SHP77 (cell line): Measurements from ENCODE around the gene ALOX5.

Source experiments
- DNase-seq, 2 experiments: peaks; one replicate each; lab custom pipeline; 2025; lab: John Stamatoyannopoulos, UW

Gene ALOX5

DNA sequence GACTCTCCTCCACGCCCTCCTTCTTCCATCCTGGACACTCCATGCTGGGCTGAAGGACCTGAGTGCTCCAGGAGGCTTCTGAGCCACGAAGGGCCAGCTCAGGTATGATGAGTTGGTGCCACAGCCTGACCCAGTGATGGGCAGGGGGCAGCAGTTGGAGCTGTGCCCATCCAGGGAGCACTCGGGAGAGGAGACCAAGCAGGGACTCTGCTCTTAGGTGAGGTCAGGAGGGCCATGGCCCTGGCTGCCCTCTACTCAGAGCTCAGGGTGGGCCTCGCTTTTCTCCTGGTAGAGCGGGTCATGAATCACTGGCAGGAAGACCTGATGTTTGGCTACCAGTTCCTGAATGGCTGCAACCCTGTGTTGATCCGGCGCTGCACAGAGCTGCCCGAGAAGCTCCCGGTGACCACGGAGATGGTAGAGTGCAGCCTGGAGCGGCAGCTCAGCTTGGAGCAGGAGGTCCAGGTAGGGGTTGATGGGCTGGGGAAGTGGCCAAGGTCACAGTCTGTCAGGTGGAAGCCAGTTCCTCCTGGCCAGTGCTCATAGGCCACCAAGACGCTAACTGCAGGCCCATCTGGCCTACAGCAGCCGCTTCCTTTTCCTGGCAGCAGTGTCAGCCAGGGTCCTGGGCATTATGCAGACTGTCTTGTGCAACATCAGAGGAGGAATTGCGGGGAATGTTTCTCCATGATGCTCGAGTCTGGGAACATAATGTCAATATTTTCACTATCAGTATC is 50.8 kb downstream of the ALOX5 start:
- DNase-seq, result no peak

DNA sequence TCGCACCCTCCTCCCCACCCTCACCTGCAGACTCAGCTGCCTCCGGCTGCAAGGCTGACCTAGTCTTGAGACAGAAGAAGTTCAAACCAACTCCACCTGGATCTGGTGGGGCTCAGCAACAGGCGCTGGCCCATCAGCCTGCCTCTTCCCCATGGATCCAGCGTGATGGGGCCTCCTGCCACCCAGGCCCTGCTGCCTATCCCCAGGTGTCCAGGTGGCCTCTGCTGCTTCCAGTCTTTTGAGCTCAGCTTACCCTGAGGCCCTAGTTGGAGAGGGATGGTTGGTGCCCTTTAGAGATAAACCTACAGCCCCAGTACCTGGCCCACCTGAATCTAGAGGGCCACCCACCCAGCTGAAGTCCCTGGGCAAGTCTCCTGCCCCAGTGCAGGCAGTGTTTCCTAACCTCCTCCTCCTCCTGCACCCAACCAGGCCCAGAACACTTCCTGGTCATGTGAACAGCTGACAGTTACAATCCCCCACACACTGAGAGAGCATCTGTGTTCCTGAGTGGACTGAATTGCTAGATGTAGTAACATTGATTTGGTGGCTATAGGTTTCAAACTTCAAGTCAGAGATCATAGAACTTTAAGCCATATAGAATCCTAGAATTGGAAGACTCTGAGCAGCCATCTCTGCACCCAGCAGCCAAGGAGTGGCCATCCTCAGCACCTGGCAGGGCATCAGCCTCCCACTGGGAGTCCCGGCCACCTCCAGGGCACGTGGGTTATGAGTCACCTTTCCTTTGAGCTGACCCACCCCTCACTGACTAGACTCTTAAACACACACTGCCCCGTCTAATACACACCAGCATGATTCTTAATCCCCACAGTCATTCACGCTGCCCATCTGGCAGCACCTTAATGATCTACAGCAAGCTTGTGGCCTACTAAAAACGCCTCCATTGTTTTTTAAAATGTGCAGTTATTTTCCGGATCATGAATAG is 51.9 kb downstream of the ALOX5 start:
- DNase-seq, result no peak

DNA sequence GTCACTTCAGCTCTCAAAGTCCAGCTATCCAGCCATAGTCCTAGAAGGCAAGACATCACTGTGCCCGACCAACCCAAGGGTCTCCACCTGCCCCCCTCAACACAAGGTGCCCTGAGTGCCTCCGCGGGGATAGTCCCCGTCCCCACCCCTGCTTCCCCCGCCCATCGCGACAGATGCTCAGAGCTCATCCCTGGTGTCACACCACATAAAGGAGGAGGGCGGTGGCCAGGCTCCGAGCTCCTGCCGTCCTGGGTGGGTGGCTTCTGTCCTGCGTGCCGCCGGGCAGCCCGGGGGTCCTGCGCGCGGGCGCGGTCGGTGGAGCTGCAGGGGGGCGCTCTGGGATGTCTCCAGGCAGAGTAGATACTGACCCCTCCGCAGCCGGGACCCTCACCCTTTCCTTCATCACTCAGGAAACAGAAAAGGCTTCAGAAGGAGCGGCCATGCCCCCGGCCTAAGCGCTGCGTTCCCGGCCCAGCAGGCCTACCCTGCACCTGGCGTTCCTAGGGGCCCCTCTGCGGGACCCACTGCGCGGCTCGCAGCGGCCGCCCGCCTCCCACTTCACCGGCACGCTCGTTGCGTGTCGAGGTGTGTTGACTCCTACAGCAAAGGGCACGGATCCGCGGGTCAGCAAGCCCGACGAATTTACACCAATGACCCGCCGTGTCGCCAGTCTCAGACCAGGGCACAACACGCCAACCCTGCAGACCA is 53.4 kb downstream of the ALOX5 start:
- DNase-seq, result no peak

DNA sequence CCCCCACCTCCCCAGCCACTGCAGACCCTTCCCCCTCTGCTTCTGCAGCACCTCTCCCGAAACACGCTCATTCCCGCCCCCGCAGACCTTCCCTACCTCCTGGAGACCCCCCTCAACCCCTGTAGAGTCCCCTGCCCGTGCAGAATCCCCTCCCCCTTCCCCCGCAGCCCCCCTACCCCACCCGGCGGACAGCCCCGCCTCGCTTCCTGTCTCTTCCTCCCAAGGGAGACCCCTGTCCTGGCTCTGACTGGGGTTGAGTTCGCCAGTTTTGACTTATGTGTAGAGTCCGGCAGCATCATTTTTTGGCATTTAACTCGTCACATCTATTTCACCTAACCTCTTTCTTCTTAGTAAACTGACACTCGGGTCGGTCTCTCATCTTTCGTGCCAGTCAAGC is 54.0 kb downstream of the ALOX5 start:
- DNase-seq, result no peak

DNA sequence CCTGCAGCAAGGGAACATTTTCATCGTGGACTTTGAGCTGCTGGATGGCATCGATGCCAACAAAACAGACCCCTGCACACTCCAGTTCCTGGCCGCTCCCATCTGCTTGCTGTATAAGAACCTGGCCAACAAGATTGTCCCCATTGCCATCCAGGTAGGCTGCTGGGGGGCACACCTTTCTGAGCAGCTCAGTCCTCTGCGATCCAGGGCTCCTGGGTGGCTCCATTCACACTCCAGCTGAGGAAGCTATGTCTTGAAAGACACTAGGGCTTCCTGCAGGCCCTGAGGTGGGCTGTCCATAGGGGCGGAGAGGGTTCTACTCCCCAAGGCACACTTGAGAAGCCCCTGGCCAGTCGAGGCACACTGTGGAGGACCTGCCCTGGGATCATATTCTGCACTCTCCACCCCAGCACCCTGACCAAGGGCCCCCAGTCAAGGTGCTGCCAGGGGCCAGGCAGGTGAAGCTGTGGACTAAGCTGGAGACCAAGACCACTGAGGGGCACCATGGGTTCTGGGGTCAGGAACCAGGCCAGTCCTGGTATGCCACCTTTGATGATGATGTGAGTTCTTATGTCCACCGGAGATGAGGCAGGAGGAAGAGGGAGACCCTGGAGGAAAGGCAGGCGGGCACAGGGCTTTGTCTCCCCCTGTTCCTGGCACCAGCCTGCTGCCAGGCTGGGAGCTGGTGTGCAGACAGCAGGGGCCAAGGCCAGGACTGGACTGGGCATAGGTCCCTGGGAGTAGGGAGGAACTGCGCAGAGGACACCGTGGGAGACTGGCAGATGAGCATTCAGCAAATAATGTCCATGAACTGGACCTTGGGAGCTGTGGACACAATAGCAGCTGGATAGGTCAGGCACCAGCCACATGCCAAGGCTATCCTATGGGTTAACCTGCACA is 54.8 kb downstream of the ALOX5 start:
- no peak for DNase-seq

DNA sequence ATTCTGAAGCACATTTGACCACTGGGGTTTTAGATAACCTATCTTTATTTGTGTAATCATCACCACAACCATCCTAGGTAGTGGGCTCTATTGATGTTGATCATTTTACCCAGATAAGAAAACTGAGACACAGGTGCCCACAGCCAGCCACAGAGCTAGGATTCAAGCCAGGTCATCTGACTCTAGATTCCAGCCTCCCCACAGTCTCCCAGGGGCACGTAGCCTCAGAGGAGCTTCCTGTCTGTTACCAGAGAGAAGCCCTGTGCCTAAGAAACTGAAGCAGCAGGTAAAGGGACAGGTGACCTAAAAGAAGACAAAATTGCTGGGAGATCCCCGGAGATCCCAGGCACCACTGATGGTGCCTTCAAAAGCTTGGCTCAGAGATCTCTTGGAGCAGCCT is 55.8 kb downstream of the ALOX5 start:
- DNase-seq, result no peak

DNA sequence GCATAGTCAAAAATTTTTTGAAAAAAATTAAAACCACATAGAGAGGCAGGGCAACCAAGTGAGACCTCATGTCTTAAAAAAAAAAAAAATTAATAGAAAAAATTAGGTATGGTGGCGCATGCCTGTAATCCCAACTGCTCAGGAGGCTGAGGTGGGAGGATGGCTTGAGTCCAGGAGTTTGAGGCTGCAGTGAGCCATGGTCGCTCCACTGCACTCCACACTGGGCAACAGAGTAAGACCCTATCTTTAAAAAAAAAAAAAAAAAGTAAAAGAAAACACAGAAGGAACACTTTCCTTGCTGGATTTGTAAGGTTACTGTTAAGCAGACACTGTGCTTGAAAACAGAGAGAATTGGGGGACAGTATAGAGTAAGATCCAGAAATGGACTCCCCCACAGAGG is 58.1 kb downstream of the ALOX5 start:
- no peak for DNase-seq

DNA sequence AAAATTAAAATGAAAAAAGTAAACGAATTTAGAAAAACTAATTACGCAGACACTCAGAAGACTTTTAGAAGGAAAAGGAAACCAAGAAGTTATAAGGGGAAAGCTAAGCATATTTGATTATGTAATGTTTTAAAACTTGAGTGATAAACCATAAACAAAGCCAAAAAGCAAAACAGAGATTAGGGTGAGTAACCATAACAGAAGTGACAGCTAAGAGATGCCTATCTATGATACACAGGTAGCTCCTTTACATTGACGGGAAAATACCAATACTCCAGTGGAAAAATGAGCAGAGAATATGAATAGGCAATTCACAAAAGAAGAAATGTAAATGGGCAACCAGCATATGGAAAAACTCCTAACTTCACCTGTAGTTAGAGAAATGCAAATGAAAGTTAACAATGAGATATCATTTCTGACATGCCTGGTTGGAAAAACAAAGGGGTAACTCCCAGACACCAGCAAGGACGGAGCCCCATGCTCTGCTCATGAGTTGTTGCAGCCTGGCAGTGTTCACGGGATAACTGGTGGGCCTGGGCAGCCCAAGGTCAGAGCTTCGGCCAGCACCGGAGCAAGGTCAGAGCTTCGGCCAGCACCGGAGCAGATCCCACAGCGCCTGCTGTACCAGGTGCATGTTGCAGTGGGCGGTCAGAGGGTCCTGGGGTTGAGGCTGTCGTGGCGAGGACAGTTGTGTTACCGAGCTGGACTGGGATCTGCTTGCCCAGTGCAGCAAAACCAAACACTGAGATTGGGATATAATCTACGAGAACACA is 58.9 kb downstream of the ALOX5 start:
- no peak for DNase-seq

DNA sequence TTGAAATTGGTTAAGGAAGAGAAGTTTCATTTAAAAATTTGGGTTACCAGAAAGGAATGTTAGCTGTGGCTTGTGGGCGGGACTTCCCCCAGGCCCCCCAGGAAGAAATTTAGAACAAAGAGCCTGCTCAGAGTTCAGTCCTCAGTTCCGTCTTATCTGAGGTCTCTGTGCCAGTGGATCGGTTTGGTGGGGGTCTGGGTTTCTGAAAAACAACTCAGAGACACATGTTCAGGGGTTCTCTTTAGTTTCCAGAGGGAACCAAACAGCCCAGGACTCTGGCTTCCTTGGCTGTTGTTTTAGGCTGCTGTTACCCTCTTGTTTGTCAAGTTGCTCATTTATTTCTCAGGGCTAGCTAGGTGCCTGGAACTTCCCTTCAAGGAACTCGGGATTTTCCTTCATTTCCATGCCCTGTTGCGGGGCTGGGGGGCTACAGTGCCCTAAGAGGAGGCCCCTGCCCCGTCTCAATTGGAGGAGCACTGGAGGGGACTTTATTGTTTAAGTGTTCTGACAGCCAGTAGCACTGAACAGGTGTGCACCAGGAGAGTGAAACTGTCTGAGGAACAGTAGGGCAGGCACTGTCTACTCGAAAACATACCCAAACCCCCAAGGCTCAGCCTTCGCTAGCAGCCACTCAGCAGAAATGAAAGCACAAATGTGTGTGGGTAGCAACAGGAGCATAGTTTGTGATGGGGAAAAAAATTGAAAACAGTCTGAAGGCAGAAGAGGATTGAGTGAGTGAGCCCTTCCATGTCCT is 59.9 kb downstream of the ALOX5 start:
- DNase-seq, result no peak

DNA sequence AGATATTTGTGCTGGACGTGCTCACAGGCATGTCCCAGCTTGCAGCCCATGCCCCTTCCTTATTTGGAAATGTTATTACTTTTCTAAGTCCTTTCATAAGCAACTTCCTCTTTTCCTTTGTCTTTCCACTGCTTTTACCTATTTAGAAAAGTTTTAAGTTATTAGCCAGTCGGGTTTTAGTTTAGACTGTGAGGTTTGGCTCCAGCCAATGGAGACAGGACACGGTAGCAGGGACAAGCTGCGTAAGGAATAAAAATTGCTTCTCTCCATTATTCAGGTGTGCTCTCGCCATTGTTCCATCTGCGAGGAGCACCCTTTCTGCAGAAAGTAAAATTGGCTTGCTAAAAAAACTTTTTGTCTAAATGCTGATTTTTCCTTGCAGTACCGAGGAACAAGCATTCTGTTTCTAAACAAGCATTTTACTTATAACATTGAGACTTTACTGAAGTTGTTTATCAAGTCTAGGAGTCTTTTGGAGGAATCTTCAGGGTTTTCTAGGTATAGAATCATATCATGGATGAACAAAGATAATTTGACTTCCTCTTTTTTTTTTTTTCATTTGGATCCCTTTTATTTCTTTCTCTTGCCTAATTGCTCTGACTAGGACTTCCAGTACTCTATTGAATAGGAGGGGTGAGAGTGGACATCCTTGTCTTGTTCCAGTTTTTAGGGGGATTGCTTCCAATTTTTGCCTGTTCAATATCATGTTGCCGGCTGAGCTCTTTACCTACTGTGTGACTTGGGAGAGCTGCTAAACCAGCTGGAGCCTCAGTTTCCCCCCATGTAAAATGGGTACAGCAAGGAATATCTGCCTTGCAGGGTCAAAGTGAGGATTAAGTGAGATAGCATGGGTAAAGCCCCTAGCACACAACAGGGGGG is 63.8 kb downstream of the ALOX5 start:
- no peak for DNase-seq

DNA sequence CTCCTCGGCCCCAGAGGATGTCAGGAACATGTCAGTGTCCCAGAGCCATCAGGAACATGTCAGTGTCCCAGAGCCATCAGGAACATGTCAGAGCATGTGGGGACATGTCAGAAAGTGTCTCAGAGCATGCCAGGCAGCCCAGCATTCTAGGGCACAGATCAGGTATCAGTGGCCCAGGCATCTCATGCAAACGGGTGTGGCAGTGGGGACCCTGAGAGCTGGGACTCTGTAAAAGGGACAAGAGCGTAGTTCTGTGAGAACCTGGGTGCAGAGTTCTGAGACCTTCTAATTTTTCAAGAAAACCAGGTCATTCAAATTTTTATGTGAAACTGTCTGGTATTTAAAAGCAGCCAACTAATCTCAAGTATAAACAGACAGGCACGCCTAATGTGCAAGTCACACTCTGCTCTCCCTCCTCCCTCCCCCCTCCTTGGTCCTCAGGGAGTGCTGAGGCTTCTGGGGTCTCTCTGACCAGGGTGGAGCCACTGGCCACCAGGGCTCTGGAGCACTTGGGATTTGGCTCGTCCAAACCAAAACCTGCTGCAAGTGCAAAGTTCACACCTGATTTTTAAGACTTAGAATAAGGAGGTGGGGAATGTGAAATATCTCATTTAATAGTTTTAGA is 64.6 kb downstream of the ALOX5 start:
- no peak for DNase-seq

DNA sequence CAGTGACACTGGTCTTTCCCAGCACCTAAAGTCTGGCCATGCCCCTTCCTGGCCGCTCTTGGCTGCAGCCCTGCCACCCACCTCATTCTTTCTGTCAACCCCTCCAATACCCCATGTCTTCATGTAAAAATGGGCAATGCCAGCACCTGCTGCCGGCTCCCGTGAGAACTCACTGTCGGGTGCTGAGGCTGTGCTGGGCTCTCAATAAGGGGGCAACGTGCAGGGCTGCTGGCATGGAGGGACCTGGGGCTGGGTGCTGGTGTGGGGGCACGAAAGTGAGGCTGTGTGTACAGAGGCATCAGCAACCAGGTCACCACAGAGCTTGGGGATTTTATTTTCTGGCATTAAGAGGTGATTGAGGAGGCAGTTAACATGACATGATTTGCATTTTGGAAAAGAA is 65.3 kb downstream of the ALOX5 start:
- no peak for DNase-seq

DNA sequence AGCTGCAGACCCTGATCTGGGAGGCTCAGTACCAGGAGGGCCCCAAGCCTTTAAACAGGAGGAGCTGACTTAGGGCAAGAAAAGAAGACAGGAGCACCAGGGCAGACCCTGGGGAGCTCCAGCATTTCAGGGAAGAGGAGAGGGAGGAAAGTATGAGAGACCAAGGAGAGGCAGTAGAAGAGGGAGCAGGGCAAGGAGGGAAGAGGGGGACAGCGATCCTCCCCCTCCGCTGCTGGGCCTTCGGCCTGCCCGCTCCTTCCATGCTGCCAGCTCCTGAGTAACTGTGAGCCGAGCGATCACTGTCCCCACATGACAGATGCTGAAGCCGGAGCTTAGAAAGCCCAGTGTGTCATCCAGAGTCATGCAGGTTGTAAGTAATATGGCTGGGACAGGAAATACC is 65.9 kb downstream of the ALOX5 start:
- no peak for DNase-seq

DNA sequence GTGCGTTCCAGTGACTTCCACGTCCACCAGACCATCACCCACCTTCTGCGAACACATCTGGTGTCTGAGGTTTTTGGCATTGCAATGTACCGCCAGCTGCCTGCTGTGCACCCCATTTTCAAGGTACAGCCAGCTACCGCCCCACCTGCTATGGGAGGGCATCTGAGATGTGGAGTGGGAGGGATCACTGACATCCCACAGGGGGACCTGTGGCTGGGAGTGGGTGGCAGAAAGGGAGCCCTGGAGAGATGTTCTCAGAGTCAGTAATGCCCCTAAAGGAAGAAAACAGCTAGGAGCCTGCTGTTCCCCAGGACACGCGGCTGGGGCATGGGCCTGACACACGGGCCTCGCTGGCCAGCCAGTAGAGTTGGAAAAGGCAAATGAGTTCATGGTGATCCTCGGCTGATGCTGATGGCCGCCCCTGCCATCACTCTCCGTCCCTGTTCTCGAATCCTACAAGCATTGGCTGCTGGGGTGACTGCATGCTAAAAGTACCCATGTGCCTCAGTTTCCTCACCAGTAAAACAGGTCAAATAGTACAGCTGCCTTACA is 66.6 kb downstream of the ALOX5 start:
- DNase-seq, result no peak

DNA sequence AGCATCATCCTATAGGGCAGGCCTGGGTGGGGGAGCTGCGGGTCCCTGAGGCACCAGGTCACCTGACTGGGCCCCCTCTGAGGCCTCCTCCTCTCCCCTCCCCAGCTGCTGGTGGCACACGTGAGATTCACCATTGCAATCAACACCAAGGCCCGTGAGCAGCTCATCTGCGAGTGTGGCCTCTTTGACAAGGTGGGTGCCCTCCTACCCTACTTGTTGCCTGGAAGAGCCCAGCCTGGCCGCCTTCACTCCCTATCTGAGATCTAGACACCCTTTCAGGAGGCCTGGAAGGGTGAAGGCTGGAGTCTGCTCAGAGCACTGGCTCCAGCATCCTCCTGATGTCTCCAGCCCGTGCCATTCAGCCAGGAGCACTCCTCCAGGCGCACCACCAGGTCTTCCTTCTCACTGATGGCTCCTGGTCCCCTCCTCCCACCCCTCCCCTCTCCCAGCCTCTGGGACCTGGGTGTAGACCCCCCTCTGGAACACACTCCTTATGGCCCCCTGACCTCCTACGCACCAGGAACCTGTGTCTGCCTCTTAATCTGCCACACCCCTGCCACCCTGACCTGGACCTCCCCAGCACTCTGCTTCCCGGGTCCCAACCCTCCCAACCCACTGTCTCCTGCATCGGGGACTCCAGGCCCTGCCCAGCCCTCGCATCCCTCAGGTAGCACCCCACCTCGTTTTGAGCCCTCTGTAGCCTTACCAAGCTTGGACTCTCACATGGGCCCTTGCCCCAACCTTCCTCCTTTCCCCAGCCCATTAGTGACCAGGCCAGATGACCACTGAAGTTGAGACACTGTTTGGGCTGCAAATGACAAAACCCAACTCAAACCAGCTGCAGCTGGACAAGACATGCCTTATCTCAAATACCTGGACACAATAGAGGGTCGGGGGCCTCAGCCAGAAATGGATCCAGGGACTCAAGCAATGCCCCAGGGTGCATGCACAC is 67.5 kb downstream of the ALOX5 start:
- DNase-seq, result no peak

DNA sequence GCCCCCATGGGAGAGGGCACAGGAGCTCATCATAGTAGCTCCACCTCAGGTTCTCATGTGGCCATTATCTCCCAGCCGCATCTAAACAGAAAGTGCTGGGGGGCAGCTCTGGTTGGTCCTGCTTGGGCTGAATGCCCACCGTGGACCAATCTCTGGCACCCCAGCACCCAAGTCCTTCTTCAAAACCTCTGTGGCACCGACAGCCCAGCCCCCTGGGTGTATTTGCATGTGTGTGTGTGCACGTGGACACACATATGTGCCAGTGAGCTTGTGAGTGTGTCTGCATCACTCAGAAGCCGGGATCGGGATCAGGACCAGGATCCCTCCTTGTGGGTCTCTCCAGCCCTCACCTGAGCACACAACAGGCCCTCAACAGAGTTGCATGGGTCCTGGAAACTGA is 68.2 kb downstream of the ALOX5 start:
- no peak for DNase-seq

DNA sequence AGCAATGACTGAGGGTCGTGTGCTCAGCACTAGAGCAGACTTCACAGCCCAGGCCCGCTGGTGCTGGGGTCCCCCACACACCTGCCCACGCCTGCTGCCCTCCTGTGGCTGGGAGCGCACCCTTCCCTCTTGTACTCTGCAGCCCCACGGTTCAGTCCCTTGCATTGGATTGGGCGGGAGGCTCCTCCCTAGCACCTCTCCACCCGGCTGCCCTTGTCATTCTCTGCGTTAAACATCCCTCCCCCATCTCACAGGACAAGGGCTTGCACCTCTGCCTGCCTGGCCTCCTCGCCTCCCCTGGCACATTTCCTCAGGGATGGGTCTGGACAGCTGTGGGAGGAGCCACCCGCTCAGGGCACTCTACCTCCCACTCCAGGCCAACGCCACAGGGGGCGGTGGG is 68.6 kb downstream of the ALOX5 start:
- no peak for DNase-seq
